IPS-NIHi7 (cell line): ENCODE measurements around the gene MRPS18A.
"Not testable (repeated sequence)": the region's sequence is repeated elsewhere in the genome, so short reads cannot be mapped to it uniquely, and the experiment has no call there.

Experiments
- DNase-seq: peaks from one replicate; pipeline ENCODE4 v3.0.0; 2012; ENCODE audit warnings: mixed read lengths; ENCODE audit errors: extremely low spot score

Gene MRPS18A

GRCh38 chr6:43635387-43636307, 51.9 kb downstream of the MRPS18A start, which contains the start of gene MAD2L1BP:
TSS of gene MAD2L1BP (plus strand) at chr6:43635840. CDS start at chr6:43635876, 36 bp downstream.
- DNase-seq, result peak; percentile 75

GRCh38 chr6:43634702-43635303, 52.8 kb downstream of the MRPS18A start:
- DNase-seq, result no peak

GRCh38 chr6:43633002-43633401, 54.6 kb downstream of the MRPS18A start:
- DNase-seq, result not testable (repeated sequence)

GRCh38 chr6:43630980-43631619, 56.5 kb downstream of the MRPS18A start:
- DNase-seq, result no peak

GRCh38 chr6:43629505-43630300, 57.9 kb downstream of the MRPS18A start:
- peak; percentile 97 for DNase-seq

GRCh38 chr6:43629104-43629504, 58.5 kb downstream of the MRPS18A start, which contains the start of gene GTPBP2:
TSS of gene GTPBP2 (minus strand) at chr6:43629264. CDS start at chr6:43629162, 102 bp downstream.
- DNase-seq, result peak; percentile 97

- peak; percentile 81 for DNase-seq
Observed at GRCh38 chr6:43628393-43629103, 59.0 kb downstream of the MRPS18A start.

GRCh38 chr6:43627008-43627825, 60.4 kb downstream of the MRPS18A start:
- no peak for DNase-seq

- no peak for DNase-seq
Observed at GRCh38 chr6:43625393-43625992, 62.1 kb downstream of the MRPS18A start.

GRCh38 chr6:43624786-43625288, 62.8 kb downstream of the MRPS18A start:
- DNase-seq, result no peak

GRCh38 chr6:43623880-43624785, 63.5 kb downstream of the MRPS18A start:
- no peak for DNase-seq

- DNase-seq, result no peak
Observed at GRCh38 chr6:43622541-43622940, 65.0 kb downstream of the MRPS18A start.

- DNase-seq, result no peak
Observed at GRCh38 chr6:43621836-43622180, 65.8 kb downstream of the MRPS18A start.
